Omental fat pad (tissue), 4 donors: ENCODE results near the gene NOP53. TPM values are rescaled to one million over a fixed set of nuclear protein-coding genes. Genes with fewer than 3 reads are reported as not detected.
"Not testable (repeated sequence)": the region's sequence is repeated elsewhere in the genome, so short reads cannot be mapped to it uniquely, and the experiment has no call there.

ENCODE experiments used
- ATAC-seq: fragments of 150-250 bp; one replicate; pipeline ENCODE4 v1.9.1; 2016; ENCODE audit warnings: mild to moderate bottlenecking, moderate library complexity; ENCODE audit not compliant: low FRiP score
- DNase-seq: peaks from one replicate; pipeline ENCODE4 v3.0.0-alpha.2; 2019; ENCODE audit warnings: low spot score
- total RNA-seq, 4 donors: library from RNA; depleted of rRNA; stranded (reverse); fragments of >200 nt; gene quantifications; one replicate each; pipeline ENCODE4 v1.1.0, GENCODE V29; 2016
- TF ChIP-seq, protein P1 (sequence below), 3 donors: fragments of 450-650 bp; IDR thresholded peaks; one replicate each; pipeline ENCODE4 v1.5.1; 2016 to 2017; ENCODE audit warnings: antibody characterized with exemption in 3 of 3, mild to moderate bottlenecking in 3 of 3, moderate library complexity in 2 of 3

The NOP53 gene
- total RNA-seq, 4 donors from 2014 or later: 212 to 267 (median 232) TPM

DNA sequence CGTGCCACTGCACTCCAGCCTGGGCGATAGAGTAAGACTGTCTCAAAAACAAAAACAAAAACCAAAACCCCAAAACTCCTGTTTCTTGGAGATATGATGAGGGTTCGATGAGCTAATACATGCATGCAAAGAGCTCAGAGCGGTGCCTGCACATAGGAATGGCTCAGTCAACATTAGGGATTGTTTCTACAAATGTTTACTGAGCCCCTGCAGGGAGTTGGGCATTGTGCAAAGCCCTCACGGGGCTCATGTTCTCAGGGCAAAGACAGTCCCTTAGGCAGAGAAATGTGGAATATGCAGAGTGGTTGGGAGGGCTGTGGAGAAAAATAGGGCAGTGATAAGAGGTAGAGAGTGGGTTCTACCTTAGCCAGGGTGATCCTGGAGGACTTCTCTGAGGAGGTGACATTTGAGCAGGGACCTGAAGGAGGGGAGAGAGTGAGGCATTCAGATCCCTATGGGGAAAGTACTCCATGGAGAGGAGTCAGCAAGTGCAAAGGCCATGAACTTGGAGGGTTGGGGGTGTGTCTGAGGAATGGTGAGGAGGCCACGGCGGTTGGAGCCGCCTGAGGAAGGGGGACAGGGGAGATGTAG, 33.6 kb upstream of the NOP53 start:
- TF ChIP-seq, protein P1, sequence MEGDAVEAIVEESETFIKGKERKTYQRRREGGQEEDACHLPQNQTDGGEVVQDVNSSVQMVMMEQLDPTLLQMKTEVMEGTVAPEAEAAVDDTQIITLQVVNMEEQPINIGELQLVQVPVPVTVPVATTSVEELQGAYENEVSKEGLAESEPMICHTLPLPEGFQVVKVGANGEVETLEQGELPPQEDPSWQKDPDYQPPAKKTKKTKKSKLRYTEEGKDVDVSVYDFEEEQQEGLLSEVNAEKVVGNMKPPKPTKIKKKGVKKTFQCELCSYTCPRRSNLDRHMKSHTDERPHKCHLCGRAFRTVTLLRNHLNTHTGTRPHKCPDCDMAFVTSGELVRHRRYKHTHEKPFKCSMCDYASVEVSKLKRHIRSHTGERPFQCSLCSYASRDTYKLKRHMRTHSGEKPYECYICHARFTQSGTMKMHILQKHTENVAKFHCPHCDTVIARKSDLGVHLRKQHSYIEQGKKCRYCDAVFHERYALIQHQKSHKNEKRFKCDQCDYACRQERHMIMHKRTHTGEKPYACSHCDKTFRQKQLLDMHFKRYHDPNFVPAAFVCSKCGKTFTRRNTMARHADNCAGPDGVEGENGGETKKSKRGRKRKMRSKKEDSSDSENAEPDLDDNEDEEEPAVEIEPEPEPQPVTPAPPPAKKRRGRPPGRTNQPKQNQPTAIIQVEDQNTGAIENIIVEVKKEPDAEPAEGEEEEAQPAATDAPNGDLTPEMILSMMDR (IDR thresholded peaks at IDR 0.05): no peak

DNA sequence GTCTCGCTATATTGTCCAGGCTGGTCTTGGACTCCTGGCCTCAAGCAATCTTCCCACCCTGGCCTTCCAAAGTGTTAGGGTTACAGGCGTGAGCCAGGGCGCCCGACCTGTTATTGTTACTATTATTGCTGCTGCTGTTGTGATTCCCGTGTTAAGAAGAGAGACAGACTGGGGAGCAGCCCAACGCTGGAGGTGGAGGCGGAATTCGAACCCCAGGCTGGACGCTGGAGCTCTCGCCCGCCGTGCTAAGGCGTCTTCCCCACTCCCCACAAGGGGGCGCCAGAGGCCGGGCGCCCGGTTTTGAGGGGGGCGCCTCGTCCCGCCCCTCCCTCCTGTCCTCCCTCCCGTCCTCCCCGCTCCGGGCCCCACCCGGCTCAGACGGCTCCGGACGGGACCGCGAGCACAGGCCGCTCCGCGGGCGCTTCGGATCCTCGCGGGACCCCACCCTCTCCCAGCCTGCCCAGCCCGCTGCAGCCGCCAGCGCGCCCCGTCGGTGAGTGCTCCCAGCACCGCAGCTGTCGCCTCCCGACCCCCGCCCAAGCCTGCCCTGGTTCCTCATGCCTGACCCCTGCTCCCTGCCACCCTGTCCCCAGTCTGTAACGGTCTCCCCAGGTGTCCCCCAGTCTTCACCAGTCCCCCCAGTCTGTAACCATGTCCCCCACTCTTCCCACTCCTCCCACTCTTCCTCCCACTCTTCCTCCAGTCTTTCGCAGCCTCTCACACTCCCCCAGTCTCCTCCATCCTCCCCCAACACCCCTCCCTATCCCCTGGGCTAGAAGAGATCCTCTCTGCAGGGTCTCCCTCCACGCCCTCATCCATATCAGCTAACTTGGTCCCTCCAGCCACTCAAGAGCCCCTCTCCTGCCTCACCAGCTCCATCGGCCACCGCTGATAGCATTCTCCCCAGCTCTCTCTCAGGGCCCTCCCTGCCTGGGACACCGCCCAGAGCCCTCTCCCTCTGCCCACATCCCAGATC, 32.0 kb upstream of the NOP53 start, which contains the start of gene EHD2:
TSS of gene EHD2 (plus strand) at position 377 of the 976 bp plus-strand sequence. CDS start 3,191 bp downstream, outside the sequence.
- ATAC-seq (peak; percentile 87), DNase-seq (peak; percentile 40)
- TF ChIP-seq, protein P1 (IDR thresholded peaks at IDR 0.05): peak in 2 of 3 donors; percentile 57 to 92

More for the DNA sequence above, 33.6 kb upstream of the NOP53 start:
- DNase-seq: no peak
- no peak for ATAC-seq

DNA sequence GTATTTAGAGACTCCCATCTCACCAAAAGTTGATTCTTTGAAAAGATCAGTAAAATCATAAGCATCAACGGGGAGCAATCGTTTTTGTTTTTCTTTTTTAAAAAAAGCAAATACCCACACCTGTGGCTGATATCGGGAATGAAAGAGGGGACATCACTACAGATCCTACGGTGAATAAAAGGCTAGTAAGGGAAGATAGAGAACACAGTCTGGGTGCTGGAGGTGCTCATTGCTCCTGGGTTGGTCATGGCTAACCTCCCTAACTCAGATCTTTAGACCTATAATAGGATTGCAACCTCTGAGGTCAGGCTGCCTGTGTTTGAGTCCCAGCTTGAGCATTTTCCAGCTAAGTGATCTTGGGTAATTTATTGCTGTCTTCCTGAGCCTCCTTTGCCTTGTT, 31.0 kb upstream of the NOP53 start:
- ATAC-seq (no peak), DNase-seq (no peak)
- TF ChIP-seq, protein P1 (IDR thresholded peaks at IDR 0.05): no peak

DNA sequence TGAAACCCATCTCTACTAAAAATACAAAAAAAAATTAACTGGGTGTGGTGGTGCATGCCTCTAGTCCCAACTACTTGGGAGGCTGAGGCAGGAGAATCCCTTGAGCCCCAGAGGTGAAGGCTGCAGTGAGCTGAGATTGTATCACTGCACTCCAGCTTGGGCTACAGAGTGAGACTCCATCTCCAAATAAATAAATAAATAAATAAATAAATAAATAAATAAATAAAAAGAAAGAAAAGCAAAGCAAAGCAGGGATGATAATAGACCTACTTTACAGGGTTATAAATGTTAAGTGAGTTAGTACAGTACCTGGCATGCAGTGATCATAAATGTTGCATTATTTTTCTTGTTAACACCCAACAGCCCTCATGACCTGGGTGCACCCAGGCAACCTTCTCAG, 30.5 kb upstream of the NOP53 start:
- not testable (repeated sequence) for DNase-seq, ATAC-seq

DNA sequence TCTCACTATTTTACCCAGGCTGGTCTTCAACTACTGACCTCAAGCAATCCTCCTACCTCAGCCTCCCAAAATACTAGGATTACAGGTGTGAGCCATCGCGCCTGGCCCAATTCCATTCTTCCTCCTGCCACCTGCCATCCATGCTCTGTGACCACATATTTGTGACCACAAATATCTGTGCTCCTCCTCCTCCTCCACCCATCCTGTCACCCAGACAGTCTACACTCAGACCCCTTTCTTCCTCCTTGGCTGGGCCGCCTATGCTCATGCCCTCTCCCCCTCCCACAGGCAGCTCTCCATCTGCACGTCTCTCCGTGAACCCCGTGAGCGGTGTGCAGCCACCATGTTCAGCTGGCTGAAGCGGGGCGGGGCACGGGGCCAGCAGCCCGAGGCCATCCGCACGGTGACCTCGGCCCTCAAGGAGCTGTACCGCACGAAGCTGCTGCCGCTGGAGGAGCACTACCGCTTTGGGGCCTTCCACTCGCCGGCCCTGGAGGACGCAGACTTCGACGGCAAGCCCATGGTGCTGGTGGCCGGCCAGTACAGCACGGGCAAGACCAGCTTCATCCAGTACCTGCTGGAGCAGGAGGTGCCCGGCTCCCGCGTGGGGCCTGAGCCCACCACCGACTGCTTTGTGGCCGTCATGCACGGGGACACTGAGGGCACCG, 28.9 kb upstream of the NOP53 start:
- DNase-seq (no peak), ATAC-seq (no peak)
- TF ChIP-seq, protein P1 (IDR thresholded peaks at IDR 0.05): no peak

DNA sequence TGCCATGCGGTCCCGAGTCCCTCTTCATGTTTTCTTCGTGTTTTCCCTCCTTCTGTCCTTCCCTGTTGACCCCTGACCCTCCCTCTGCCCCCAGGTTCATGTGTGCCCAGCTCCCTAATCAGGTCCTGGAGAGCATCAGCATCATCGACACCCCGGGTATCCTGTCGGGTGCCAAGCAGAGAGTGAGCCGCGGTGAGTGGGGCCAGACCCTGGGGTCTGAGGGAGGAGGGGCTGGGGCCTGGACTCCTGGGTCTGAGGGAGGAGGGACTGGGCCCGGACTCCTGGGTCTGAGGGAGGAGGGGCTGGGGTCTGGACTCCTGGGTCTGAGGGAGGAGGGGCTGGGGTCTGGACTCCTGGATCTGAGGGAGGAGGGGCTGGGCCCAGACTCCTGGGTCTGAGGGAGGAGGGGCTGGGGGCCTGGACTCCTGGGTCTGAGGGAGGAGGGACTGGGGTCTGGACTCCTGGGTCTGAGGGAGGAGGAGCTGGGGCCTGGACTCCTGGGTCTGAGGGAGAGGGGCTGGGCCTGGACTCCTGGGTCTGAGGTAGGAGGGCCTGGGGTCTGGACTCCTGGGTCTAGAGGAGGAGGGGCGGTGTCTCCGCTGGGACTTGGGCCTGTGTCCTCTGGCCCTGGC, 26.8 kb upstream of the NOP53 start:
- ATAC-seq, DNase-seq: not testable (repeated sequence)

DNA sequence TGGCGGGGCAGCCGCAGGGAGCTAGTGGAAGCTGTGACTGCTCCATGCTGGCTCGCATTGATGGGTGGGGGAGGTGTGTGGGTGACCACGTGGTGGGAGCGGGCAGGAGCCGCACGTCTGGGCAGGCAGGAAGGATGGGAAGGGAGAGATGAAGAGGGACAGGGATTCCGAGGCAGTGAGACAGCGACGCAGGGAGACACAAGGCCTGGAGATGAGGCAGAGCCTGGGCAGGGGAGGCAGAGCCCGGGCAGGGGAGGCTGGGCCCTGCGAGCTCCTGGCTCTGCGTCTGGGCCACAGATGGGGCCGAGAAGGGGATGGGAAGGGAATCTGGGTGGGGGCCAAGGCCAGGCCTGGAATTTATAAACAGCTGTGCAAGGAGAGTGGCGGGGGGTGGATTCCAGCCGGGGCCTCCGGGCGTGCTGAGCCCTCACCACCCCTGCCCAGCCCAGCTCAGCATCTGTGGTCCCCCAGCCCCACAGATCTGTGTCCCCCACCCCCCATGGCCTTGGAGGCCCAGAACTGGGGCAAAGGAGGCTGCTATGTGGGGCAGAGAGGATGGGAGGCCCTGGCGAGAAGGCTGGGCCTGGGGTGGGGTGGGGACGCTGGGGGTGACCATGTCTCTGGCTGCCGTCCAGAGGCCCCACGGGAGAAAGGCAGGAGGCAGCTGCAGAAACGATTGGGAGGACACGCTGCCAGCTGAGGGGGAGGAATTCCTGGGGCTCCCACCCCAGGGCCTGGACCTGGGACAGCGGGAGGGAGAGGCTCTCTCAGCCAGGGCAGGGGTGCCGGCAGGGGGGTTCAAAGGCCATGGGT, 26.1 kb upstream of the NOP53 start:
- peak; percentile 47 for DNase-seq
- ATAC-seq: peak; percentile 86

More for the DNA sequence above, 26.1 kb upstream of the NOP53 start:
- TF ChIP-seq, protein P1 (IDR thresholded peaks at IDR 0.05): no peak
